HG02870 (cell line): ENCODE data around the gene CTPS2.
"Not testable (repeated sequence)": the region's sequence is repeated elsewhere in the genome, so short reads cannot be mapped to it uniquely, and the experiment has no call there.

ENCODE experiments used
- ATAC-seq: cut with Tn5 transposase; IDR thresholded peaks from one replicate; pipeline ENCODE4 v1.9.1; 2021; ENCODE audit warnings: mild to moderate bottlenecking, moderate library complexity; ENCODE audit not compliant: unreplicated experiment

The CTPS2 gene

GRCh38 chrX:16658284-16658683 is 54.2 kb downstream of the CTPS2 start:
- ATAC-seq: no peak

- ATAC-seq: no peak
These were observed 58.4 kb downstream of the CTPS2 start for GRCh38 chrX:16654093-16654492.

- ATAC-seq: no peak
These were observed 59.0 kb downstream of the CTPS2 start for GRCh38 chrX:16653424-16653823.

DNA sequence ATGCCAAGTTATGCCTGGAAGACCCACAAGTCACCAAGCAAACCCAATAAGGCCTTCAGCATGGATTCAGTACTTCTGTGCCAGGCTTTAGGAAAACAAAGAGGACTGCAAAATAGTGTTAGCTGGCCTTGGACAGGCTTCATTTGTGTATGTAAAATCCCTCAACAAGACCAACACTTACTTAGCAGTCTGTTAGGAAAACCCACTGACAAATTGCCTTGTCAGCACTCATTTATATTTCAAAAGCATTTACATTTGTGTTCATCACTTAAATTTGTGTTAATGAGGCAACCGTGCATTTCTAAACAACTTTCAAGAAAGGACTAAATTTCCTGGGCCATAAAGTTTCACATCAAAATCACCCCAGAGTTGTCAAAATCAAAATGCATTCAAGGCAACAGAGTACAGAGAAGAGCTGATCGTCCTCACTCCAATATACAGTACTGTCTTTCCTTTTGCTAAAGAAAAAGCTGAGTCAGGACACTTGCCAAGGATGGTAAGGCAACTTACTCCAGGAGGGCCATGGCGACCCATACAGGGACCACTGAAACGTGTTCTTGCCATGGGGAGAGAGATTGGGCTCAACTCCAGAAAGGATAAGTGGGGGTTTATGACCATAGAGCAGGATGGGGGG is 61.0 kb downstream of the CTPS2 start:
- no peak for ATAC-seq

GRCh38 chrX:16649858-16650257 is 62.6 kb downstream of the CTPS2 start, which contains the start of gene S100G:
Gene S100G (plus strand): TSS chrX:16650158. CDS start chrX:16651007, 849 bp downstream.
- ATAC-seq: no peak

DNA sequence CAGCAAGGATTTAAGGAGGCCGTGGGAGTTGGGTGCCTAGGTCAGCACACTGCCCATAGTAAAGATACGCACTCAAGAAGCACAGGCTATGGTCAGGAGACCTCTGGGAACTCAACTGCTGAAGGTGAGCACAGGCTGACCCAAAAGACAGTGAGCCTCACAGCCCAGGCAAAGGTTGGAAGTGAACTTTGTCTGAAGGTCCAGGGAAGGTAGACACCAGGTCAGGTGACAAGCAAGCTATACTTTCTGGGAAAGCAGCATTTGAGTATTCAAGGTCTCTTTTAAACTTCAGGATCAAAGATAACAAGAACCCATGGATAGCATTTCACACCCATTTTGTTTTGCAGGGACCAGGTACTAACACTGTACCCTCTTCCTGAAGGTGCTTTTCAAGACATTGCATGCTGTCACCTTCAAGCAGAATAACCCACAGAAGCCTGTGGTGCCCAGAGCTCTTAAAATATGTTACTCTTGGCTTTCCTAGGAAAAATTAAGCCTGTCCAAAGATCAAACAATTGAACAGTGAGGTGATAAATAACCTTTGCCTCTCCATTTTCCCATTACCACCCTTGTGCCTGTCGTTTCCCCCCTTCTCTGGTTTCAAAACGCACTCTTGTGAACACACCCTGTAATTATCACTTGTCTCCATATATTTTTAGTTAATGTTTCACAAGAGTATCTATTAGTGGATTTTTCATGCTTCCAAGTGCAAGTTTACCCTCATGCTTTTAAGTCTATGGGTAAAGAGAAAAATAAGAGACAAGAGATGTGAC is 65.9 kb downstream of the CTPS2 start:
- no peak for ATAC-seq

GRCh38 chrX:16643176-16643575 is 69.3 kb downstream of the CTPS2 start:
- ATAC-seq: no peak

DNA sequence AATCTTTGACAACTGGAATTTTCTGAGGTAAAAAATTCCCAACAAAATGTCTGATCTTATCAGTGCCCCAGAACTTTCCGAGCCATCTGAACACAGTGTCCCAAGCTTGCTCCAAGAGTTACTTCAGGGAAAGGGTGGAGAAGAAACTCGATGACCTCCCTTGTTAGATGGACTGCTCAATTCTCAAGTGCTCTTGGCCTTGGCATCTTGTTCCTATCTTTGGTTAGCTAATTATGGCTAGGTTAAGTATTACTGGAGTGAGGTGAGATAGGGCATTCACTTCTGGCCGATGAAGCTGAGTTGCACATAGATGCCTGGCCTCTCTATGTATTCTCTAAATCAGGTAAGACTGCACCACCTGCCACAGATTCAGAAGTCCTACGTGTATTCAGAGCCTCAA is 71.6 kb downstream of the CTPS2 start:
- ATAC-seq: no peak

- no peak for ATAC-seq
These were observed 72.5 kb downstream of the CTPS2 start for GRCh38 chrX:16639966-16640365.

DNA sequence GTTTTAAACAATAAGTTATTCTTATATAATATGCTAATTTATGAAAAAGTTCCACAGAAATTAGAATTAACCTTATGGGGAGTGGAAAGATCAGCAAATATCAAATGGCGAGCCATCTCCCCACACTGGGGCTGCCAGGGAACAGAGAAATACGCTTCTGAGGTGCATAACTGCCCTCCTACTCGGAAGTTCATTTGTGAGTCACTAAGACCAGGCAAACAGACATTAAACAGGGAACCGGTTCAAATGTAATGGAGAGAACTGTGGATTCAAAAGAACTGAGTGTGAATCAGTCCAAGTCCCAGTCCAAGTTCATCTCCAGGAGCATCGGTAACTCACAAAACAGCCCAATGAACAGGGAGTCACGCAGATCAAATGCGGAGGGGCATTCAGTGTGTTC is 73.9 kb downstream of the CTPS2 start:
- ATAC-seq: no peak

DNA sequence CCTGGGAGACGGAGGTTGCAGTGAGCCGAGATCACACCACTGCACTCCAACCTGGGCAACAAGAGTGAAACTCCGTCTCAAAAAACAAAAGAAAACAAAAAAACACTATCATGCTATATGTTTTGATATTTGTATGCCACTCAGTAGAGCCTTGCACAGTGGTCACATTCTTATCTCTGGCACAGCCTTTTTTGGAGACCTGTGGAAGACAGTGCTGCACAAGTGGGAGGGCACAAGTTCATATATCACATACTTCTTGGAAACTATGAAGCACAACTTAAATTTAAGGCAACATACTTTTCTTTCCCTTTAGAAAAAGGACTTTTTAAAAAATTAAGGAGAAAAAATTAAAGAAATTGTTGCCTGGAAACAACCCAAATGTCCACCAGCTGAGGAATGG is 76.9 kb downstream of the CTPS2 start:
- no peak for ATAC-seq

DNA sequence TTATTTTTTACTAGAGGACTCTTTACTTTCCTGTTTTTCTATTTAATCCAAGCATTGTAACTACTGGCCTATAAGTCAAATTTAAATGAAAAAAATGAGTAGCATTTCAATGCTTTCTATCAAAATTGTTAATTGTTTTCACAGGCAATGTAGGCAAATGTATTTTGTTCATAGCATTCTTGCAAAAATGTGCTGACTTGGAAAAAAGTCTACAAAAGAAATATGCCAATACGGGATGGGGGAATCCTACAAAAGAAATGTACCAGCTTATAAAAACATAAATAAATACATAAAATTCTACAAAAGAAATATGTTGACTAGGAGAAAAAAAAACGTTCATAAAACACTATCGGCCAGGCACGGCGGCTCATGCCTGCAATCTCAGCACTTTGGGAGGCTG is 77.4 kb downstream of the CTPS2 start:
- ATAC-seq: no peak

GRCh38 chrX:16633754-16634153 is 78.7 kb downstream of the CTPS2 start:
- no peak for ATAC-seq

DNA sequence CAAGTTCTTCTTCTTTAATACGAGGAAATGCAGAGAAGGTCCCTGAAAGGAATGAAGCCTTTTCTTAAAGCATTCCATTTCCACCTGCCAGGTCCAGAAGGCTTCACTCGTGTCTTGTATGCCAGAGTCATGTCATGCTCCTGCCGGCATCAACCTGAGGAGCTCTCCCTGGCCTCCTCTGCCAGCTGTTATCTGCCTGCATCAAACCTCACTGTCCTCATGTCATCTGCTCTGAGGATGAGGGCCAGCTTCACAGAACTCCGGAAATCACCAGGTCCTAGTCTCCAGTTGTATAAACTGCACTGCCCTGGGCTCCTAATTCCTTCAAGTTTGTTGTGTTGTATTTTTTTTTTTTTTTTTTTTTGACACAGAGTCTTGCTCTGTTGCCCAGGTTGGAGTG is 82.6 kb downstream of the CTPS2 start:
- ATAC-seq: no peak

DNA sequence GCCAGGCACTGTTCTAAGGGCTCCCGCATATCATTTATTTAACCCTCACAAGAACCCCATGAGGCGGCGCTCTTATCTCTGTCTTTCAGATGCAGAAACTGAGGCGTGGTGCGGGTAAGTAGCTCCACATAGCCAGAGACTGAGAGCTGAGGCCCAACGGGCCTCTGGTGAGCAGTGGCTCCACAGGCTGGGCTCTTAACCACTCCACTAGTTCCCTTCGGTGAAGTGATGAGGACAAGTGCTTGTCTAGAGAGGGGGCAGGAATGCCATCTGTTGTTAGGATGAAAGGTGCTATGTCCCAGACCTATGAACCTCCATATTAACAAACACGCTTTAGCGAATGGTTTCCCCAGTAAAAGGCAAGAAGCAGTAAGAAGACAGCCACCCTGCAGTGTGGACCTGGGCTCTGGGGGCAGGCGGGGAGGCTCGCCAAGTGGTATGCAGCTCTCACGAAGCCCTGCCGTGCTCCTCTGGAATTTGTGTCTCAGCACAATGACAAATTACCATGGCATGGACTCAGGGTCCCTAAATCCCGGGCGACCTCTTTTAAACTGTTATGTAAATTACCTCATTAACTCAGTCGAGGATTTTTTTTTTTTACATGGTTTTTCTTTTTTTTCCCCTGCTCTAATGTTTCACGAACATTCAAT is 83.4 kb downstream of the CTPS2 start:
- ATAC-seq: no peak

DNA sequence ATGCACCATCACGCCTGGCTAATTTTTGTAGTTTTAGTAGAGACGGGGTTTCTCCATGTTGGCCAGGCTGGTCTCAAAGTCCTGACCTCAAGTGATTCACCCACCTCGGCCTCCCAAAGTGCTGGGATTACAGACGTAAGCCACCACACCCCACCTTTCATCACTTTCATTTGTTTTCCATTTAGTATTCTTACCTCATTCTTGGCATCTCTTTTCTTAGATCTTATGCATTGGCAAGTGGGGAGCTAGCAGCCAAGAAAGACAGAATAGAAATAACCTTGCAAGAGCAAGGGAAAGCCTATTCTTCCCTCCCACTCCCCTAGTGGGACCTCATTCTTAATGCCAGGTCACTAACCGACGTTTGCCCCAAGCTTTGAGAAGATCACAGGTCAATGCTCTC is 84.0 kb downstream of the CTPS2 start:
- not testable (repeated sequence) for ATAC-seq

- ATAC-seq: no peak
These were observed 93.4 kb downstream of the CTPS2 start for GRCh38 chrX:16619024-16619423.

DNA sequence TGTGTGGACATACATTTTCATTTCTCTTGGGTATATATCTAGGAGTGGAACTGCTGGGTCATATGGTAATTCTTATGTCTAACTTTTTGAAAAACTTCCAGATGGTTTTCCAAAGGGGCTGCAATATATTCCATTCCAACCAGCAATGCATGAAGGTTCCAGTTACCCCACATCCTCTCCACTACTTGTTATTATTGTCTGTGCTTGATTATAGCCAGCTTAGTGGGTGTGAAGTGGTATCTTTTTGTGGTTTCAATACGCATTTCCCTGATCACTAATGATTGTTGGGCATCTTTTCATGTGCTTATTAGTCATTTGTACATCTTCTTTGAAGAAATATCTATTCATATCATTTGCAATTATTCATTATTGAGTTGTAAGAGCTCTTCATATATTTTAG is 94.0 kb downstream of the CTPS2 start:
- ATAC-seq: no peak

DNA sequence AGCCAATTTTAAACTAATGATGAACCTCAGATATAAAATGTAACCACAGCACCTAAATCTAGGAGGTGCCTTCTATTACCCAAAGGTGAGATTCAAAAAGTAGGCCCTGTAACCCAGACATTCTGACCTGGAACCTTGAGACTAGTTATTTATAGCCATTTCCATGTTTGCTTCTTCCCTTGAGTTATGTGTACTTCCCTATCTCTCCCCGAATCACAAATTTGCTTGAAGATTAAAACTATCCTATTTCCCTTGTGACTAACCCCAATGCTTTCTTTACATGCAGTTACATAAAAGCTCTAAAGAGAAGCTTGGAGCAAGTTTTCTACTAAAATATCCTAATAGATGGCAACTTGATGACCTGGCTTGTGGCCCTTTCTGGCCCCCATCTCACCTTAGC is 95.1 kb downstream of the CTPS2 start:
- ATAC-seq: no peak

DNA sequence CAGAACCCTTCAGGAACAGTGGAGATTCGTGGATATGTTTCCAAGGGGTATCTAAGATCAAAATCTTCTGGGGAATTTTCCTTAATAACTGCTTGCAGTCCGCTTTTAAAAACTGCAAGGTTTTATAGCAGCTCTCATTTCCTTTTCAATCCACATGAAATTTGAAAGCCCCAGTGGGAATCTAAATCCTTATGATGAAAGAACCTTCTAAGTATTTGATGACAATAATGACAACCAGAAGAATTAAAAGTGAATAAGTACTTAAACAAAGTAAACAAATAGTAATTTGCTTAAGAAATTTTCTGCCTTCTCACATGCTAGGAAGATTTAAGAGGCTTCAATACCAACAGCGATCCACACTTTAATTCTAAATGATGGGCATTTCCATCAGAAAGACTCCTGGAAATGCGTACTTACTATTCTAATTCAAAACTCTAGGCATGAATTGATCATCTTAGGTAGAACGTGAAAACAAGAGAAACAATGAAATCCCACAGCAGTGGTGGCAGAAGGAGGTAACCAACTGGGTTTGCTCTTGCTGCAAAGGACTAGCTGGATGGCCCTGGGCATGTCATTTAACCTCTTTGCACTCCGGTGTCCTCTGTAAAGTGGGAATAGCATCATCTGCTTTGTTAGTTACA is 100.1 kb downstream of the CTPS2 start:
- ATAC-seq: no peak

- ATAC-seq: not testable (repeated sequence)
These were observed 101.8 kb downstream of the CTPS2 start for GRCh38 chrX:16610654-16611053.
